Vagina (tissue), 2 donors: ENCODE measurements around the gene ZBTB7C. TPM values are rescaled to one million over a fixed set of nuclear protein-coding genes. Genes with fewer than 3 reads are reported as not detected.

ENCODE experiments used
- DNase-seq, 2 donors: peaks; one replicate each; pipeline ENCODE4 v3.0.0-alpha.2; 2017; ENCODE audit errors: extremely low spot score in 2 of 2
- H3K27ac ChIP-seq: fragments of 200-600 bp; sonication (generic); one replicate; pipeline ENCODE4 v1.5.1; 2019
- H3K27me3 ChIP-seq: fragments of 200-600 bp; sonication (generic); one replicate; pipeline ENCODE4 v1.5.1; 2019
- H3K36me3 ChIP-seq, 2 donors: fragments of 200-600 bp; sonication (generic); one replicate each; pipeline ENCODE4 v1.5.1; 2017 to 2019
- H3K4me1 ChIP-seq: fragments of 200-600 bp; sonication (generic); one replicate; pipeline ENCODE4 v1.5.1; 2019
- H3K4me3 ChIP-seq, 2 donors: fragments of 200-600 bp; sonication (generic); 1 replicate in 1 of 2; 2 replicates in 1 of 2; pipeline ENCODE4 v1.5.1; 2016 to 2019
- H3K9me3 ChIP-seq: fragments of 200-600 bp; sonication (generic); one replicate; pipeline ENCODE4 v1.5.1; 2019
- CTCF ChIP-seq, 3 experiments: fragments of 450-650 bp in 2 of 3; fragments of 200-600 bp in 1 of 3; sonication (generic) in 1 of 3; IDR thresholded peaks; one replicate each; pipeline ENCODE4 v1.5.1; 2017 to 2019; ENCODE audit warnings: antibody characterized with exemption in 3 of 3, mild to moderate bottlenecking in 2 of 3, moderate library complexity in 2 of 3
- POLR2A ChIP-seq, 2 donors: fragments of 450-650 bp; IDR thresholded peaks; one replicate each; pipeline ENCODE4 v1.6.1; 2017; ENCODE audit warnings: antibody characterized with exemption in 2 of 2, mild to moderate bottlenecking in 2 of 2, moderate library complexity in 2 of 2
- POLR2AphosphoS5 ChIP-seq, 2 donors: sonication (generic); formaldehyde crosslinking; IDR thresholded peaks; one replicate each; pipeline ENCODE4 v1.9.0; 2017; ENCODE audit warnings: antibody characterized with exemption in 2 of 2, mild to moderate bottlenecking in 2 of 2, low read depth in 1 of 2; ENCODE audit not compliant: insufficient read depth in 1 of 2
- intact Hi-C: fragments of 100-400 bp; cut with DNase I; formaldehyde crosslinking; loops from one replicate; pipeline ENCODE4 v1.15.1; 2023
- total RNA-seq: library from RNA; depleted of rRNA; stranded (reverse); fragments of >200 nt; gene quantifications from one replicate; pipeline ENCODE4 v1.2.3, GENCODE V29; 2016

The ZBTB7C gene
- total RNA-seq, 1 donor from 2014 or later, result 40.5 TPM

GRCh38 chr18:48319801-48320638 is 89.2 kb downstream of the ZBTB7C start:
- no peaks in the 10 kb centered on the region for H3K36me3 ChIP-seq
- no peak for DNase-seq
- no peaks in the 10 kb centered on the region for H3K9me3 ChIP-seq
- no peak for TF ChIP-seq CTCF (IDR thresholded peaks at IDR 0.05)
- TF ChIP-seq POLR2AphosphoS5 (IDR thresholded peaks at IDR 0.05; ENCODE audit: insufficient read depth in 1 of 2, low read depth in 1 of 2), result no peak
- no peak for TF ChIP-seq POLR2A (IDR thresholded peaks at IDR 0.05)
- no peaks in the 10 kb centered on the region for H3K27me3 ChIP-seq
- H3K4me1 ChIP-seq, result no peaks in the 10 kb centered on the region
- intact Hi-C loops, result no loop called here
- no peak overlapping the region for H3K4me3 ChIP-seq
- no peak overlapping the region for H3K27ac ChIP-seq

- Histone ChIP-seq H3K36me3 (no peaks in the 10 kb centered on the region), H3K9me3 (no peaks in the 10 kb centered on the region), H3K4me3 (no peak overlapping the region), H3K4me1 (no peaks in the 10 kb centered on the region), H3K27ac (no peak overlapping the region), H3K27me3 (no peaks in the 10 kb centered on the region)
- no peak for DNase-seq
- TF ChIP-seq POLR2AphosphoS5 (IDR thresholded peaks at IDR 0.05; ENCODE audit: insufficient read depth in 1 of 2, low read depth in 1 of 2), result no peak
- no peak for TF ChIP-seq POLR2A (IDR thresholded peaks at IDR 0.05)
- TF ChIP-seq CTCF (IDR thresholded peaks at IDR 0.05), result no peak
- intact Hi-C loops, result no loop called here
These were observed 90.7 kb downstream of the ZBTB7C start for GRCh38 chr18:48318436-48318835.

GRCh38 chr18:48317781-48318381 is 91.3 kb downstream of the ZBTB7C start:
- TF ChIP-seq CTCF (IDR thresholded peaks at IDR 0.05) (no peak), POLR2A (IDR thresholded peaks at IDR 0.05) (no peak), POLR2AphosphoS5 (IDR thresholded peaks at IDR 0.05; ENCODE audit: insufficient read depth in 1 of 2, low read depth in 1 of 2) (no peak)
- H3K4me1 ChIP-seq, result no peaks in the 10 kb centered on the region
- DNase-seq, result no peak
- H3K27me3 ChIP-seq, result no peaks in the 10 kb centered on the region
- intact Hi-C loops, result no loop called here
- H3K36me3 ChIP-seq, result no peaks in the 10 kb centered on the region
- no peak overlapping the region for H3K27ac ChIP-seq
- H3K4me3 ChIP-seq, result no peak overlapping the region
- no peaks in the 10 kb centered on the region for H3K9me3 ChIP-seq

- intact Hi-C loops, result no loop called here
- H3K4me1 ChIP-seq, result no peaks in the 10 kb centered on the region
- H3K27ac ChIP-seq, result no peak overlapping the region
- DNase-seq, result no peak
- no peaks in the 10 kb centered on the region for H3K27me3 ChIP-seq
- H3K4me3 ChIP-seq, result no peak overlapping the region
- no peak for TF ChIP-seq POLR2A (IDR thresholded peaks at IDR 0.05)
- TF ChIP-seq CTCF (IDR thresholded peaks at IDR 0.05), result no peak
- no peak for TF ChIP-seq POLR2AphosphoS5 (IDR thresholded peaks at IDR 0.05; ENCODE audit: insufficient read depth in 1 of 2, low read depth in 1 of 2)
- H3K9me3 ChIP-seq, result no peaks in the 10 kb centered on the region
- no peaks in the 10 kb centered on the region for H3K36me3 ChIP-seq
These were observed 93.0 kb downstream of the ZBTB7C start for GRCh38 chr18:48316177-48316576.

GRCh38 chr18:48314690-48315089 is 94.5 kb downstream of the ZBTB7C start:
- H3K9me3 ChIP-seq, result no peaks in the 10 kb centered on the region
- DNase-seq, result no peak
- H3K4me1 ChIP-seq, result no peaks in the 10 kb centered on the region
- intact Hi-C loops, result no loop called here
- H3K27me3 ChIP-seq, result no peaks in the 10 kb centered on the region
- TF ChIP-seq POLR2AphosphoS5 (IDR thresholded peaks at IDR 0.05; ENCODE audit: insufficient read depth in 1 of 2, low read depth in 1 of 2), result no peak
- TF ChIP-seq POLR2A (IDR thresholded peaks at IDR 0.05), result no peak
- TF ChIP-seq CTCF (IDR thresholded peaks at IDR 0.05), result no peak
- no peak overlapping the region for H3K4me3 ChIP-seq
- H3K27ac ChIP-seq, result no peak overlapping the region
- H3K36me3 ChIP-seq, result no peaks in the 10 kb centered on the region
